ENCODE data around the gene ZNF407.

DNA sequence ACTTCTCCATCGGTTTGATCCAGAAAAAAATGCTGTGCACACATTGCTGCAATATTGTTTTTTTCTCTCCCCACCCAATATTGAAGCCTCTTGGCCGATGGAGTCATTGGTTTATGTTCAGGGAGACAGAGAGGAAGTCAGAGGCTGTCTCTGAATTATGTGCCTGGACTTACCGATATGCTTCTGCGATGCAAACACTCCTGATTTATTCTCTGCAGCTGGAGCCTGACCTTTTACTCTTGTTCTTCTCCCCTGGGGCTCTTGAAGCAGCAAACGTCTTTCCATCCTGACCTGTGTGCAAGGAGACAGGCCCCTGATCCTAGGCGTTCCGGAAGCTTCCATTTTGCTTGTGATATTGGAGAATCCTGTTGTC is 511.6 kb downstream of the ZNF407 start:
- TF ChIP-seq, protein P1, sequence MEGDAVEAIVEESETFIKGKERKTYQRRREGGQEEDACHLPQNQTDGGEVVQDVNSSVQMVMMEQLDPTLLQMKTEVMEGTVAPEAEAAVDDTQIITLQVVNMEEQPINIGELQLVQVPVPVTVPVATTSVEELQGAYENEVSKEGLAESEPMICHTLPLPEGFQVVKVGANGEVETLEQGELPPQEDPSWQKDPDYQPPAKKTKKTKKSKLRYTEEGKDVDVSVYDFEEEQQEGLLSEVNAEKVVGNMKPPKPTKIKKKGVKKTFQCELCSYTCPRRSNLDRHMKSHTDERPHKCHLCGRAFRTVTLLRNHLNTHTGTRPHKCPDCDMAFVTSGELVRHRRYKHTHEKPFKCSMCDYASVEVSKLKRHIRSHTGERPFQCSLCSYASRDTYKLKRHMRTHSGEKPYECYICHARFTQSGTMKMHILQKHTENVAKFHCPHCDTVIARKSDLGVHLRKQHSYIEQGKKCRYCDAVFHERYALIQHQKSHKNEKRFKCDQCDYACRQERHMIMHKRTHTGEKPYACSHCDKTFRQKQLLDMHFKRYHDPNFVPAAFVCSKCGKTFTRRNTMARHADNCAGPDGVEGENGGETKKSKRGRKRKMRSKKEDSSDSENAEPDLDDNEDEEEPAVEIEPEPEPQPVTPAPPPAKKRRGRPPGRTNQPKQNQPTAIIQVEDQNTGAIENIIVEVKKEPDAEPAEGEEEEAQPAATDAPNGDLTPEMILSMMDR (conservative IDR thresholded peaks at IDR 0.05; ENCODE audit: low read depth, low read length) = no peak
- no peak for TF ChIP-seq EZH2 (IDR thresholded peaks at IDR 0.05; ENCODE audit: borderline replicate concordance, low read depth, low read length, poor library complexity, severe bottlenecking)

All from A673 (cell line).